Right kidney (tissue), 1 donor: ENCODE results near the gene EPB41L1.

Experiments
- DNase-seq: peaks from one replicate; pipeline ENCODE4 v3.0.0-alpha.2; 2016

EPB41L1 gene

GRCh38 chr20:36184816-36185776 lies 30.6 kb downstream of the EPB41L1 start:
- no peak for DNase-seq

- no peak for DNase-seq
Observed at GRCh38 chr20:36193977-36194712, 39.6 kb downstream of the EPB41L1 start.

GRCh38 chr20:36196676-36197075 lies 42.1 kb downstream of the EPB41L1 start:
- DNase-seq = no peak

GRCh38 chr20:36197271-36197670 lies 42.7 kb downstream of the EPB41L1 start:
- DNase-seq = no peak

GRCh38 chr20:36199345-36200257 lies 45.1 kb downstream of the EPB41L1 start:
- peak; percentile 58 for DNase-seq

DNA sequence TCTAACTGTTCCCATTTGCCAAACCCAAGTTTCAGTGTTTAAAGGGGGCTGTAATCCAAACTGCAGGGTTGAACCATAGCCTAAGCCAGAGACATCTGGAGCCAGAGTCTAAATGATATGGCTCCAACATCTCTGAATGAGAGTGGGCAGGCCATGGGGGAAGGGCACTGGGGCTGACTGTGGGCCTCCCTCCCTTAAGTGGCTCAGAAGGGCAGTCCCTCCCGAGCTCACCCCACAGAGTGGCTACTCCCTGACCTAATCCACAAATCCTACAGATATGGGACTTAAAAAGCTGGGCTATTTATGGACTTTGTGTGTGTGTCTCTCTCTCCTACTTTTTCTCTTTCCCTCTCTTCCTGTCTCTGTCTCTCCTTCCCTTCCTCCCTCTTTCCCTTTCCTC lies 45.9 kb downstream of the EPB41L1 start:
- no peak for DNase-seq

DNA sequence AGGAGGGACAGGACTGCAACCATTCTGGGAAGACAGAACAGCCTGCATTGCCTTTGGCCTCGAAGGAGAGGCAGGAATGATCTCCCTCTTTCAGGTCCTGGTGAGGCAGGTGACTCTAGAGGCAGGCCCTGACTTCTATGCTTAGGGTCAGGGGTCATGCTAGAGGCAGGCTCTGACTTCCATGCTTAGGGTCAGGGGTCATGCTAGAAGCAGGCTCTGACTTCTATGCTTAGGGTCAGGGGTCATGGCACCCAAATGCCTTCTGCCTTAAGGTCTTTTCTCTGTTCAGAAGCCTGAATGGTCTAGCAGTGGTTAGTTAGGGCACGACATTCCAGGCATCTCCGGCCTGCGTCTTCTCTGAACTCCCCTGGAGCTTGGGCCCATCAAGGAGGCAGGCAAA lies 46.7 kb downstream of the EPB41L1 start:
- DNase-seq = no peak

DNA sequence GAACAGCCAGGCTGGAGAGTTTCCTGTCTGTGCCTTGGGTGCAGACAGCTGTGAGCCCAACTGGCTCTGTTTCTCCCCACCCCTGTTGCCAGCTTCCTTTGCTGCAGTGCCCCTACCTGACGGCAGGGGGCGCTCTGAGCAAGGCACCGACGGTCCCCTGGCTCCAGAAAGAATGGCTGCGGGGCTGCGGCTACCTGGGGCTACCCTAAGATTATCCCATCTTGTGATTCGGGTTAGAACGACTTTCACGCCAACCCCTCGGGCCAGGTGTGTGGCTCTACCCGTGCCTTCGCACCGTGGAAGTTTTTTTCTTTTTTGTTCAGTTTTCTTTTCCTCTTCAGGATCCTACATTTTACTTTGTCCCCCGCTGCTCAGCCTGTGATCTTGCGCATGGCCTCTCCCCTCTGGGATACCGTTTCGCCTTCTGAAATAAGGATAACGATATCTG lies 48.4 kb downstream of the EPB41L1 start:
- DNase-seq = peak; percentile 50

DNA sequence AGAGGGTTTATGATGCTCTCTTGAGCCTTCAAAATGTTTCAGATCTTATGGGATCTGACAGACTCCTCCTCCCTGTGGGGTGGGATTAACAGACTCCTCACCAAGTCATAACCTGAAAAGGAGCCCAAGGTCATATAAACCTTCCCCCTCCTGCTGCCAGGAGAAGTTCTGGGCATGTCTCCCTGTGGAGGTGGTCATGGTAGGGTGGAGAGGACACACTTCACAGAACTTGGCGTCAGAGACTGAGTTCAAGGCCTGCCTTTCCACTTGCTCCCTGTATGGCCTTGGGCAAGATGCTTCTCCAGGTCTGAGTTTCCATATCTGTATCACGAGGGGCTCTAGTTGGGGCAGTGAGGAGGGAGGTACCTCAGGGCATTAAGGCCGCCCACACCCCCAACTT lies 49.3 kb downstream of the EPB41L1 start:
- no peak for DNase-seq

- DNase-seq = no peak
Observed at GRCh38 chr20:36205026-36205425, 50.5 kb downstream of the EPB41L1 start.

GRCh38 chr20:36206068-36206467 lies 51.5 kb downstream of the EPB41L1 start:
- no peak for DNase-seq

DNA sequence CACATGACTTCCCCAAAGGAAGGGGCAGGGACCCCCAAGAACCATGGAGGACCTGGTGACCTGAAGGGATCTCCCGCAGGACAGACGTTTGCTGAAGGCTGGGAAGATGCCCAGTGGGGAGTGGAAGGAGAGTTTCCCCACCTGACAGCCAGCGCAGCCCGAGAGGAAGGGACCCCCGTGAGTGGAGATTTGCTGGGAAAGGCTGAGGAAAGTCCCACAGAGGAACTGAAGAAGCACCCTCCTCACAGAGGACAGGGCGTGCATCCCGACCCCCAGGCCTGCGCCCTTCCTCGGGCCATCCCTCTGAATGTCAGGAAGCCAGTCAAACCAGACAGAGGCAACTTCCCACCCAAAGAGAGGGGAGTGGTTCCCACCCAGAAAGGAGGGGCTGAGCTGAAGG lies 52.1 kb downstream of the EPB41L1 start:
- no peak for DNase-seq

- DNase-seq = no peak
Observed at GRCh38 chr20:36207602-36208001, 53.1 kb downstream of the EPB41L1 start.

DNA sequence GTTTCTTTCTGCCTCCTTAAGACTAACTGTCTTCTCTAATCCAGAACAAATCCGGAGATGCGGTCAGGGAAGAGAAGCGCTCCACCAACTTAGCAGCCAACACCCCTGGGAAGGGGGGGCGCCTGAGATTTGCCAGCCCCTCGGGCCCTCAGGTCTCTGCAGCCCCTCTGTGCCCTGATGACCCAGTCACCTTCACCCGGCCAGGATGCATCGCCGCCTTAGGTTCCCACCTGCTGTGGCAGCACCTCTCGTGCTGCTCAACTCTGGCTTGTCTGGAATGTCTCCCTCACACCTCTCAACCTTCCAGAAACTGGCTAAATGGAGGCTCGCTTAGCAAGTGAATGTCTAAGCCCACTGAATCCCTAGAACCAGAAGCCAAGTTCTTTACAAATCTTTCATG lies 53.7 kb downstream of the EPB41L1 start:
- DNase-seq = no peak

DNA sequence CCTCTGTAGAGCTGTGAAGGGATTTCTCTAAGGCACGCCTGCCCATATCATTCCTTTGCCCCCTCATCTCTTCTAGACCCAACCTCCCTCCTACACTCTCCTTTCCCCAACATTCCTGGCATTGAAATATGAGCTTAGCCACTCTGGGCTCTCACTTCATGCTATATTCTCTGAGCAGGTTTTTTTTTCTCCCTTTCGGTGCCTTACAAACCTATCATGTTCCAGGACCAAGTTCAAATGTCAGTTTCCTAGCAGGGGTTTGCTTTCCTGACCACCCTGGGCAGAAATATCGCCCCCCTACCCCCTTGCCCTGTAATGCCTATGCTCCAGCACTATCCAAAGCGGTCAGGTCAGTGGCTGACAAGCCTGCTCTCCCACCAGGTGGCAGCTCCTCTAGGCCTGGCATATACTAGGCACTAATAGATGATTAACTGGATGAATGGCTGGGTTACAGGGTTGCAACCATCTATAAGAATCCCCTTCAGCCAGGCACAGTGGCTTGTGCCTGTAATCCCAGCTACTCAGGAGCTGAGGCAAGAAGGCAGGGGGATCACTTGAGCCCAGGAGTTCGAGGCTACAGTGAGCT lies 56.0 kb downstream of the EPB41L1 start:
- peak; percentile 47 for DNase-seq

- no peak for DNase-seq
Observed at GRCh38 chr20:36213362-36213761, 58.8 kb downstream of the EPB41L1 start.

DNA sequence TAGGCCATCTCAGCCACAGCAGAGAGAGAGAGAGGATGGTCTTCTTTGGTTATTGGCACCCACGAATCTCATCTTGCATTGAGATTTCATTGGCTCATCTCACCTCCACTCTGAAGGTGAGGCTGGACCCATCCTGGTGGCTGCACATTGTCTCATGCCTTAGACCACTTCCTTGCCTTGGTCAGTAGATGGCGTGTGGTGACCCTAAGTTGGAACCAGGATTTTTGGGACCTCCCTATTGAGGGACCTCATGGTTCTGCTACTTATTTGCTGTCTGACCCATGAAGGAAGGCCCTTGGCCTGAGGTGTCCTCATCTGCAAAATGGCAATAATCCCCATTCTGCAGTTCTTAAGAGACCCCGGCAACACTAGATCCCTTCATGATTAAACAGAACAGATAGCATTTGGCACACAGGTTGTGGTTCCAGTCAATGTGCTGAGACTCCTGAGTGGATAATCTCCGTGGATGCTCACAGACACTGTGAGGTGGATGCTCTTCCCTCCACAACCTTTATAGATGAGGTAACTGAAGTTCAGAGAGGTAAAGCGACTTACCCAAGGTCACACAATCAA lies 60.2 kb downstream of the EPB41L1 start:
- no peak for DNase-seq

- no peak for DNase-seq
Observed at GRCh38 chr20:36215778-36216177, 61.2 kb downstream of the EPB41L1 start.

DNA sequence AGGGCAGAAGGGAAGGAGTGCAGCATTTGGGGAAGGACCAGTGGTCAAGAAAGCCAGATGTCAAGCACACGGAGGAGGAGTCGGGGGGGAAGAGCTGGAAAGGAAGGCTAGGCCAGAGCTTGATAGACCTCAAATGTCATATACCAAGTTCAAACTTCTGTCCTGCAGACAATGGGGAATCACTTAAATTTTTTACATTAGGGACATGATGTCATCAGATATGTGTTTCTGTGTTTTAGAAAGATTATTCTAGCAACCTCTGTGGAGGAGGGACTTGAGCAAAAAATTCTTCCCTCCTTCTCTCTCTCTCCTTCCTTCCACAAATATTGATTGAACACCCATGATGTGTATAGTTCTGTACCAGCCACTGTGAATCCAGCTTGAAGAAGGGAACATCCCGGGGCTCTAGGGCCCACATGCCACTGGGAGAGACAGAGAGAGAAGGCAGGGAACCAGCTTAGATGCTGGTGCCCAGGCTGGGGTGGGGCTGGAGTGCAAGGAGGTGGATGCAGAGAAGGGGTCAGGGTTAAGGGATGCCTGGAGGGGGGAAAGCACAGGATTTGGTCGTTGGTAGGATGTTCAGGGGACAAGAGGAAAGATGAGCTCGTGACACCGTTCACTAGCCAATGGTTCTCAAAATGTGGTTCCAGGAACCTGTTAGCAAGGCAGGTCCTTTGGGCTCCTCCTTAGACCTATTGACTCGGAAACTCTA lies 61.9 kb downstream of the EPB41L1 start:
- DNase-seq = no peak

GRCh38 chr20:36217226-36217625 lies 62.7 kb downstream of the EPB41L1 start:
- DNase-seq = no peak
